GM23248 (cell line): Measurements from ENCODE around the gene FKBP6. TPM values are rescaled to one million over a fixed set of nuclear protein-coding genes. Genes with fewer than 3 reads are reported as not detected.

ENCODE experiments used
- DNase-seq: peaks from one replicate; pipeline ENCODE4 v3.0.0-alpha.2; 2015
- H2AFZ ChIP-seq: fragments of 200-600 bp; sonication (generic); 2 replicates; pipeline ENCODE4 v1.6.1; 2016; ENCODE audit warnings: antibody characterized with exemption
- H3F3A ChIP-seq: fragments of 200-600 bp; sonication (generic); 2 replicates; pipeline ENCODE4 v1.6.1; 2016; ENCODE audit warnings: mild to moderate bottlenecking, antibody characterized with exemption, mixed run types; ENCODE audit not compliant: insufficient read depth
- H3K27ac ChIP-seq: fragments of 200-600 bp; sonication (generic); 2 replicates; pipeline ENCODE4 v1.5.1; 2016; ENCODE audit warnings: mild to moderate bottlenecking
- H3K27me3 ChIP-seq: fragments of 200-600 bp; sonication (generic); replicated peaks from 2 replicates; pipeline ENCODE4 v1.6.1; 2016; ENCODE audit warnings: mild to moderate bottlenecking; ENCODE audit not compliant: insufficient read depth
- H3K36me3 ChIP-seq: fragments of 200-600 bp; sonication (generic); 2 replicates; pipeline ENCODE4 v1.6.1; 2016; ENCODE audit warnings: low read depth, mild to moderate bottlenecking
- H3K4me1 ChIP-seq: fragments of 200-600 bp; sonication (generic); 2 replicates; pipeline ENCODE4 v1.6.1; 2016; ENCODE audit warnings: mild to moderate bottlenecking; ENCODE audit not compliant: insufficient read depth
- H3K4me2 ChIP-seq: fragments of 200-600 bp; sonication (generic); one replicate; pipeline ENCODE4 v1.6.1; 2016; ENCODE audit warnings: mild to moderate bottlenecking; ENCODE audit not compliant: unreplicated experiment
- H3K4me3 ChIP-seq: fragments of 200-600 bp; sonication (generic); 2 replicates; pipeline ENCODE4 v1.5.1; 2016; ENCODE audit warnings: mild to moderate bottlenecking
- H3K79me2 ChIP-seq: fragments of 200-600 bp; sonication (generic); 2 replicates; pipeline ENCODE4 v1.6.1; 2016; ENCODE audit warnings: mild to moderate bottlenecking; ENCODE audit not compliant: insufficient read depth
- H3K9ac ChIP-seq: fragments of 200-600 bp; sonication (generic); 2 replicates; pipeline ENCODE4 v1.6.1; 2016; ENCODE audit warnings: mild to moderate bottlenecking
- H3K9me2 ChIP-seq: fragments of 200-600 bp; sonication (generic); 2 replicates; pipeline ENCODE4 v1.6.1; 2016; ENCODE audit warnings: mixed run types, mild to moderate bottlenecking, moderate library complexity; ENCODE audit not compliant: insufficient read depth
- H3K9me3 ChIP-seq: fragments of 200-600 bp; sonication (generic); one replicate; pipeline ENCODE4 v1.6.1; 2017; ENCODE audit warnings: low read depth
- H4K20me1 ChIP-seq: fragments of 200-600 bp; sonication (generic); 2 replicates; pipeline ENCODE4 v1.6.0; 2016; ENCODE audit not compliant: insufficient read depth
- EZH2 ChIP-seq: fragments of 200-600 bp; sonication (generic); IDR thresholded peaks from 2 replicates; pipeline ENCODE4 v1.6.1; 2018; ENCODE audit warnings: antibody characterized with exemption, mild to moderate bottlenecking; ENCODE audit not compliant: insufficient read depth, poor library complexity, severe bottlenecking
- EZH2phosphoT487 ChIP-seq: fragments of 200-600 bp; sonication (generic); IDR thresholded peaks from 2 replicates; pipeline ENCODE4 v1.6.1; 2018; ENCODE audit warnings: antibody characterized with exemption, moderate library complexity, mild to moderate bottlenecking, low read depth; ENCODE audit not compliant: insufficient read depth
- WGBS, 2 experiments: methylation state at CpG; one replicate each; pipeline ENCODE4 v1.1.6; 2015 to 2017; ENCODE audit warnings: low lambda C conversion rate in 2 of 2, low coverage in 1 of 2; ENCODE audit errors: missing lambda C conversion rate in 2 of 2; 5-methylcytosine and 5-hydroxymethylcytosine counted together
- in situ Hi-C: fragments of 300-500 bp; cut with MboI; formaldehyde crosslinking; loops from 2 replicates; pipeline ENCODE4 v1.15.0; 2020
- polyA plus RNA-seq: library from polyadenylated mRNA; unstranded; fragments of >200 nt; fragmentation: Nextera tagmentation; extraction: Ambion mirVana; gene quantifications from 2 replicates; pipeline ENCODE4 v1.2.1, GENCODE V29; 2016
- total RNA-seq: library from RNA; depleted of rRNA; stranded (reverse); fragments of >200 nt; shearing (Covaris generic); gene quantifications from 2 replicates; pipeline ENCODE4 v1.2.3, GENCODE V29; 2014

FKBP6 gene
- total and polyA plus RNA-seq, 2 experiments from 2014 or later, result not detected

- Histone ChIP-seq H3F3A (no peaks in the 10 kb centered on the region), H3K4me1 (no peaks in the 10 kb centered on the region), H3K4me3 (no peak overlapping the region), H3K9me3 (no peaks in the 10 kb centered on the region), H3K9ac (no peak overlapping the region), H3K27me3 (peaks cover 29% of the 10 kb centered on the region), H3K79me2 (no peaks in the 10 kb centered on the region), H3K27ac (no peak overlapping the region), H3K36me3 (no peaks in the 10 kb centered on the region), H3K4me2 (no peak overlapping the region), H3K9me2 (no peaks in the 10 kb centered on the region), H2AFZ (no peak overlapping the region), H4K20me1 (no peaks in the 10 kb centered on the region)
- in situ Hi-C loops, result loop anchor here (10.0 kb wide), 1 partner anchor 95 kb away; no protein-coding TSS in a partner anchor
- DNase-seq, result no peak
- no peak for TF ChIP-seq EZH2phosphoT487
- TF ChIP-seq EZH2, result no peak
- WGBS, 2 experiments, result 43 to 54% methylated on average over 6 of the region's 6 CpGs
These were observed 21.8 kb downstream of the FKBP6 start for GRCh38 chr7:73349763-73350162.

- Histone ChIP-seq H2AFZ (no peak overlapping the region), H3K36me3 (no peaks in the 10 kb centered on the region), H3F3A (no peaks in the 10 kb centered on the region), H3K9ac (no peak overlapping the region), H3K27me3 (peaks cover 35% of the 10 kb centered on the region), H3K4me3 (no peak overlapping the region), H3K9me2 (no peaks in the 10 kb centered on the region), H3K4me1 (no peaks in the 10 kb centered on the region), H3K27ac (no peak overlapping the region), H4K20me1 (no peaks in the 10 kb centered on the region), H3K4me2 (no peak overlapping the region), H3K9me3 (no peaks in the 10 kb centered on the region), H3K79me2 (no peaks in the 10 kb centered on the region)
- TF ChIP-seq EZH2phosphoT487, result no peak
- TF ChIP-seq EZH2, result no peak
- 50 to 65% methylated on average over 12 of the region's 12 CpGs for WGBS, 2 experiments
- in situ Hi-C loops, result no loop called here
- no peak for DNase-seq
These were observed 22.5 kb downstream of the FKBP6 start for GRCh38 chr7:73350306-73351068.

DNA sequence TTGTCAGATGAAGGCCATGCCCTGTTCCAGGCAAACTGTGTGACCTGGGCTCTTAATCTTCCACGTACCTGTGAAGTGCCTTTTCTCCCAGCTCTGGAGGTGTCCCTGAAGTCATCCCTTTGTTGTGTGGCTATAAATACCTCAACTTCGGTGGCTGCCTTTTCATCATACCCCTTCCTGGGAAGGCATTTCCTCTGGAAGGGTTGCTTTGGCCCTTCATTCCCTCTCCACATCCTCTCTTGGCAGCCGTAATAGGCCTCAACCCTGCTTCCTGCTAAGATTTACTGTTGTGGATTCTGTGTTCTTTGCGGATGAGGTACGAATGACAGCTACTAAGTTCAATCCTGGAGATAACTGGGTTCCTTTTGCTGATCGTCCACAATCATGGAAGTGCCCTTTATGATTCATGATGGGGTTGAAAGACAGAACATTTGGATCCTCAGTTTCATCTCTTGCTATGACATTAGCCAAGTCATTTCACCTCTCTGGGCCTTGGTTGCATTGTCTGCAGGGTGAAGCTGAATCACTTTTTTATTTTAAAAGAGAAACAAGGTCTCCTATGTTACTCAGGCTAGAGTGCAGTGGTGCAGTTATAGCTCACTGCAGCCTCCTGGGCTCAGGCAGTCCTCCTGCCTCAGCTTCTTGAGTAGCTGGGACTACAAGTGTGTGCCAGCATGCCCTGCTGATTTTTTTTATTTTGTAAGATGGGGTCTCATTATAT, 23.6 kb downstream of the FKBP6 start:
- Histone ChIP-seq H3K9me3 (no peaks in the 10 kb centered on the region), H3K36me3 (no peaks in the 10 kb centered on the region), H3K27me3 (peaks cover 36% of the 10 kb centered on the region), H3K4me1 (no peaks in the 10 kb centered on the region), H3F3A (no peaks in the 10 kb centered on the region), H3K9ac (no peak overlapping the region), H4K20me1 (no peaks in the 10 kb centered on the region), H3K27ac (no peak overlapping the region), H3K79me2 (no peaks in the 10 kb centered on the region), H3K9me2 (no peaks in the 10 kb centered on the region), H2AFZ (no peak overlapping the region), H3K4me2 (no peak overlapping the region), H3K4me3 (no peak overlapping the region)
- in situ Hi-C loops, result no loop called here
- WGBS, 2 experiments, result 20 to 24% methylated on average over 6 of the region's 6 CpGs
- no peak for DNase-seq
- TF ChIP-seq EZH2 (no peak), EZH2phosphoT487 (no peak)

- Histone ChIP-seq H3K79me2 (no peaks in the 10 kb centered on the region), H3K4me2 (no peak overlapping the region), H3K27ac (no peak overlapping the region), H3K9me3 (no peaks in the 10 kb centered on the region), H3K4me1 (no peaks in the 10 kb centered on the region), H2AFZ (no peak overlapping the region), H3F3A (no peaks in the 10 kb centered on the region), H4K20me1 (no peaks in the 10 kb centered on the region), H3K36me3 (no peaks in the 10 kb centered on the region), H3K4me3 (no peak overlapping the region), H3K9me2 (no peaks in the 10 kb centered on the region), H3K9ac (no peak overlapping the region), H3K27me3 (peaks cover 31% of the 10 kb centered on the region)
- in situ Hi-C loops, result no loop called here
- WGBS, 2 experiments, result 65 to 70% methylated on average over 3 of the region's 3 CpGs
- DNase-seq, result no peak
- TF ChIP-seq EZH2phosphoT487, result no peak
- no peak for TF ChIP-seq EZH2
These were observed 24.8 kb downstream of the FKBP6 start for GRCh38 chr7:73352784-73353183.
